ENCODE data around the gene DUSP22. TPM values are rescaled to one million over a fixed set of nuclear protein-coding genes. Genes with fewer than 3 reads are reported as not detected.

The DUSP22 gene
- total and polyA plus RNA-seq, 3 experiments from 2014 or later, result 24.4 to 38.5 (median 25.3) TPM

DNA sequence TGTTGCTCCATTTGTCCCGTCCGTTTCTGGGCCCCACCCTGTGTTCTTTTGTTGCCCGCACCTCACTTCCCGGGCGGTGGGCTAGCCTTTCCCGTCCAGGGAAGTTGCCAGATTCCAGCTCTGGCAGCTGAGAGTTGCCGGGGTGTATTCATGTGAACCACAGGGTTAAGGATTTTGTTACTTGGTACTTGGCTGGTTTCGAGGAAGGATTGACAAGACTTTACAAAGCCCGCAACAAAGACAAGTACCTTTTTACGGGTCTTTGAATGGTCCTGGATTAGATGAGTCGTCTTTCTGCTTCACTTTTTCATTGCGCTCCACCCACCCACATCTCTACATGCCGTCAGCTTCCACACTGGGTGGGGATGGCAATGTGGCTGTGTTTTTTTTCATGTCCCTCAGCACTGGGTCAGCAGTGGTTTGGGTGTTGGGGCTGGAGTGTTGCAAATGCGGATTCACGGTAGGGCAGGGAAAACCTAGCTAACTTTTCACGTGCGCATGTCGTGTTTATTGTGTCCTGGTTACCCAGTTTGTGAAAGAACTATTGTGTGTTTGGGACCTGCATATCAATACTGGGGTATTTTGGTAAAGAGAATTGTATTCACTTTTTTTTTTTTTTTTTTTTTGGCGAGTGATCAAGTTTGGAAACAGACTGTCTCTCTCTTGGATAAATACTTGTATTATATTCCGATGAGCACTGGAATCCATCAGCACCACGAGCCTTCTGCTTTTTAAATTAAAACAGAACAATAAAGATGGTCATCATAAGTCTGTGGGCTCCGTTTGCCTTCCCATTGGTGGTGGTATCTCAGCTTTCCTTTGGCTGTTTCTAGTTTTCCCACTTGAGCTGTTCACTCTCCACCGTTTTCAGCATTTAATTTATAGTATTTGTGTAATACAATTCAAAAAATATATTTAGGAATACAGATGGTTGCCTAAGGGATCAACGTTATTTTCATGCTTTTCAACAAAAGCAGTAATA, 1.2 kb downstream of the DUSP22 start:
- Histone ChIP-seq H3K9me3 (ENCODE audit: low read length) (no peaks in the 10 kb centered on the region), H3K36me3 (ENCODE audit: insufficient read depth, low read length) (no peaks in the 10 kb centered on the region), H3K4me3 (ENCODE audit: low read length) (peak overlapping the region; percentile 61), H3K4me1 (ENCODE audit: insufficient read depth, low read length) (peaks cover 31% of the 10 kb centered on the region), H3K27me3 (ENCODE audit: insufficient read depth, low read length, poor library complexity, severe bottlenecking) (no peaks in the 10 kb centered on the region), H3K27ac (ENCODE audit: low read depth, low read length) (peak overlapping the region; percentile 69)
- H3K4me3 Mint-ChIP-seq, result peak overlapping the region; percentile 89 to 98 (median 96)
- H3K4me1 Mint-ChIP-seq, result peaks cover 46 to 73% (median 61%) of the 10 kb centered on the region in 3 donors
- H3K27me3 Mint-ChIP-seq, result peaks cover 0 to 2% of the 10 kb centered on the region in 2 donors
- ChIA-PET CTCF (interaction anchor here (0.7 to 1.2 kb wide), 5 partner anchors 10 to 105 kb away, joined by 3 to 7 read pairs (median 3); no protein-coding TSS in a partner anchor), POLR2A (interaction anchor here (0.6 to 1.2 kb wide), 5 partner anchors 8 to 98 kb away, joined by 3 to 5 read pairs (median 3); partner anchors contain the start of gene IRF4)
- peaks cover 0 to 1% (median 0%) of the 10 kb centered on the region in 5 donors for H3K9me3 Mint-ChIP-seq
- peak overlapping the region; percentile 91 to 99 (median 98) for H3K27ac Mint-ChIP-seq
- peaks cover 0 to 10% (median 0%) of the 10 kb centered on the region in 3 donors for H3K36me3 Mint-ChIP-seq
- DNase-seq, result peak in 2 of 5 donors; percentile 31 to 32

- CTCF ChIA-PET, result no interaction called here
- Mint-ChIP-seq H3K27me3 (peaks cover 0 to 2% of the 10 kb centered on the region in 2 donors), H3K9me3 (peaks cover 0 to 1% (median 0%) of the 10 kb centered on the region in 5 donors), H3K27ac (peak overlapping the region in 1 of 8 donors; percentile 56), H3K36me3 (peaks cover 0 to 10% (median 0%) of the 10 kb centered on the region in 3 donors), H3K4me1 (peaks cover 44 to 66% (median 61%) of the 10 kb centered on the region in 3 donors), H3K4me3 (peak overlapping the region in 1 of 7 donors; percentile 8)
- Histone ChIP-seq H3K27ac (ENCODE audit: low read depth, low read length) (no peak overlapping the region), H3K4me1 (ENCODE audit: insufficient read depth, low read length) (peaks cover 31% of the 10 kb centered on the region), H3K36me3 (ENCODE audit: insufficient read depth, low read length) (no peaks in the 10 kb centered on the region), H3K9me3 (ENCODE audit: low read length) (no peaks in the 10 kb centered on the region), H3K4me3 (ENCODE audit: low read length) (no peak overlapping the region), H3K27me3 (ENCODE audit: insufficient read depth, low read length, poor library complexity, severe bottlenecking) (no peaks in the 10 kb centered on the region)
- POLR2A ChIA-PET, result no interaction called here
- DNase-seq, result no peak
These were observed 2.6 kb downstream of the DUSP22 start for GRCh38 chr6:294656-295565.

DNA sequence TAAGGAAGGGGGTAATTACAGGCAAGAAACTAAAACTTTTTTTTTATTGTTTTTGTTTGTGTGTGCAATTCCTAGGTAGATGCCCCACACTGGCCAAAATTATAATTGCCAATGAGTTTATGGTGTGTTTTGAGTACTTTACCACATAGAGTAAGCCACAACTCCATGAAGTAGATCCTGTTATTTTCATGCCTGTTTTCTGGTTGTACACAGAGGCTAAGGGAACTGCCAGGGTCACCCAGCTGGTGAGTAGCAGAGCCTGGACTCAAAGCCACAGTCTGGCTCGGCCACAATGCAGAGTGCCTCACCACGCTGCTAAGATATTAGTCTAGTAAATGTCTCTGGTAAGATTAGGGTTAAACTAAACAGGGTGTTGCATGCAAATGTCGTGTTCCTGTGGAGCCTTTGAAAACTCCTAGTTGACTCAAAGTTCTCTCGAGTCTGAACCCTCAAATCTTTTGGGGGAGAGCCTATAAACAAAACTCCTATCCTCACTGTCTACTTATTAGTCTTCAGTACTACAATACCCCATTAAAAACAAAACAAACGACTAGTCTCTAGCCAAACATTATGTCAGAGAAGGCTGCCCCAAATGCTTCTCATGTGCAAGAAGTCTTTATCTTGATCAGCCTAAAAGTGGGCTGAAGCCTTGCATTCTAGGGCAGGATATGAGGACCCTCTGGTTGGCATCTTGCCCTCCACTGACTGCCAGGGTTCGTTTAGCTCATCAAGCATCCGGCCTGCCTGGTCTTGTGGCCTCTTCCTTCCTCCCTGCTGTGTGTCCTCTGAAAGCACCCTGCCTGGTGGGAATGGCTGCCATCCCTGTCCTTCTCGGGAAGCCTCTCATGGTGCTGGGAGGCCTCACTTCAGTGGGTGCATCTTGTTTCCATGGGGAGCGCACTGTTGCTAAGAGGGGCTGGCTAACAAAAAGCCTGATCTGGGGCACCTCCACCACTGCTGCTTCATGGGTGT, 4.2 kb downstream of the DUSP22 start:
- H3K4me1 ChIP-seq (ENCODE audit: insufficient read depth, low read length), result peaks cover 27% of the 10 kb centered on the region
- CTCF ChIA-PET, result interaction anchor here (1.4 to 2.4 kb wide), 3 partner anchors 10 to 108 kb away, joined by 3 to 6 read pairs (median 3); no protein-coding TSS in a partner anchor
- H3K9me3 ChIP-seq (ENCODE audit: low read length), result no peaks in the 10 kb centered on the region
- H3K36me3 Mint-ChIP-seq, result peaks cover 0 to 9% (median 0%) of the 10 kb centered on the region in 3 donors
- no peaks in the 10 kb centered on the region for H3K36me3 ChIP-seq (ENCODE audit: insufficient read depth, low read length)
- no peaks in the 10 kb centered on the region for H3K27me3 ChIP-seq (ENCODE audit: insufficient read depth, low read length, poor library complexity, severe bottlenecking)
- no peak overlapping the region for H3K27ac ChIP-seq (ENCODE audit: low read depth, low read length)
- POLR2A ChIA-PET, result interaction anchor here (0.7 kb wide), 1 partner anchor 117 kb away, joined by 4 read pairs; no protein-coding TSS in a partner anchor
- H3K27ac Mint-ChIP-seq, result peak overlapping the region in 7 of 8 donors; percentile 3 to 84 (median 52)
- peaks cover 34 to 51% (median 48%) of the 10 kb centered on the region in 3 donors for H3K4me1 Mint-ChIP-seq
- H3K4me3 Mint-ChIP-seq, result peak overlapping the region in 6 of 7 donors; percentile 0 to 75 (median 37)
- peaks cover 0 to 2% of the 10 kb centered on the region in 2 donors for H3K27me3 Mint-ChIP-seq
- no peaks in the 10 kb centered on the region for H3K9me3 Mint-ChIP-seq
- H3K4me3 ChIP-seq (ENCODE audit: low read length), result no peak overlapping the region
- DNase-seq, result peak in 1 of 5 donors; percentile 26

GRCh38 chr6:297571-298232, 5.4 kb downstream of the DUSP22 start:
- H3K9me3 Mint-ChIP-seq, result no peaks in the 10 kb centered on the region
- H3K27ac Mint-ChIP-seq, result peak overlapping the region in 1 of 8 donors; percentile 77
- Histone ChIP-seq H3K27me3 (ENCODE audit: insufficient read depth, low read length, poor library complexity, severe bottlenecking) (no peaks in the 10 kb centered on the region), H3K4me3 (ENCODE audit: low read length) (no peak overlapping the region), H3K36me3 (ENCODE audit: insufficient read depth, low read length) (no peaks in the 10 kb centered on the region), H3K27ac (ENCODE audit: low read depth, low read length) (no peak overlapping the region), H3K4me1 (ENCODE audit: insufficient read depth, low read length) (peaks cover 27% of the 10 kb centered on the region), H3K9me3 (ENCODE audit: low read length) (no peaks in the 10 kb centered on the region)
- H3K4me3 Mint-ChIP-seq, result no peak overlapping the region
- ChIA-PET CTCF (interaction anchor here (1.2 to 2.4 kb wide), 4 partner anchors 9 to 109 kb away, joined by 3 to 6 read pairs (median 3); no protein-coding TSS in a partner anchor), POLR2A (no interaction called here)
- peaks cover 33 to 49% (median 47%) of the 10 kb centered on the region in 3 donors for H3K4me1 Mint-ChIP-seq
- H3K36me3 Mint-ChIP-seq, result peaks cover 0 to 8% (median 0%) of the 10 kb centered on the region in 3 donors
- H3K27me3 Mint-ChIP-seq, result peaks cover 0 to 2% of the 10 kb centered on the region in 2 donors
- DNase-seq, result no peak

- H3K36me3 Mint-ChIP-seq, result peaks cover 0 to under 1% (median 0%) of the 10 kb centered on the region in 3 donors
- no peak overlapping the region for H3K4me3 Mint-ChIP-seq
- H3K27ac Mint-ChIP-seq, result peak overlapping the region in 1 of 8 donors; percentile 77
- no peaks in the 10 kb centered on the region for H3K36me3 ChIP-seq (ENCODE audit: insufficient read depth, low read length)
- no peaks in the 10 kb centered on the region for H3K9me3 ChIP-seq (ENCODE audit: low read length)
- peaks cover 28 to 41% (median 39%) of the 10 kb centered on the region in 3 donors for H3K4me1 Mint-ChIP-seq
- ChIA-PET CTCF (interaction anchor here (1.2 to 2.4 kb wide), 3 partner anchors 8 to 110 kb away, joined by 3 to 6 read pairs (median 3); no protein-coding TSS in a partner anchor), POLR2A (no interaction called here)
- no peak overlapping the region for H3K4me3 ChIP-seq (ENCODE audit: low read length)
- no peak overlapping the region for H3K27ac ChIP-seq (ENCODE audit: low read depth, low read length)
- no peaks in the 10 kb centered on the region for H3K9me3 Mint-ChIP-seq
- no peaks in the 10 kb centered on the region for H3K27me3 ChIP-seq (ENCODE audit: insufficient read depth, low read length, poor library complexity, severe bottlenecking)
- no peak for DNase-seq
- peaks cover 0 to 2% of the 10 kb centered on the region in 2 donors for H3K27me3 Mint-ChIP-seq
- peaks cover 22% of the 10 kb centered on the region for H3K4me1 ChIP-seq (ENCODE audit: insufficient read depth, low read length)
These were observed 6.2 kb downstream of the DUSP22 start for GRCh38 chr6:298233-299103.
